HG03175 (cell line): ENCODE measurements around the gene VEZF1.

Source experiments
- ATAC-seq: cut with Tn5 transposase; IDR thresholded peaks from one replicate; pipeline ENCODE4 v1.9.1; 2021; ENCODE audit warnings: mild to moderate bottlenecking, moderate library complexity; ENCODE audit not compliant: unreplicated experiment

Gene VEZF1

GRCh38 chr17:57930239-57930638, 57.8 kb downstream of the VEZF1 start:
- ATAC-seq = no peak

GRCh38 chr17:57929386-57929785, 58.7 kb downstream of the VEZF1 start:
- no peak for ATAC-seq

GRCh38 chr17:57928928-57929327, 59.1 kb downstream of the VEZF1 start:
- no peak for ATAC-seq

GRCh38 chr17:57927048-57927723, 60.9 kb downstream of the VEZF1 start:
- ATAC-seq = no peak

GRCh38 chr17:57926723-57927047, 61.4 kb downstream of the VEZF1 start:
- ATAC-seq = no peak

GRCh38 chr17:57925361-57925990, 62.6 kb downstream of the VEZF1 start:
- no peak for ATAC-seq

- ATAC-seq = no peak
Observed at GRCh38 chr17:57924677-57925076, 63.4 kb downstream of the VEZF1 start.
